SK-N-SH treated with all-trans-retinoic acid at 6 μM for 48 hours (cell line): ENCODE measurements around the gene BTC.

Source experiments
- ARNTL ChIP-seq: fragments of 450-650 bp; formaldehyde crosslinking; IDR thresholded peaks from 2 replicates; pipeline ENCODE4 v1.5.0; 2020; ENCODE audit warnings: low read depth, mild to moderate bottlenecking, moderate library complexity, borderline replicate concordance
- CSDC2 ChIP-seq: fragments of 250-450 bp; sonication (Bioruptor Pico); IDR thresholded peaks from 2 replicates; pipeline ENCODE4 v1.5.0; 2020; ENCODE audit warnings: mild to moderate bottlenecking, moderate library complexity
- CSRNP3 ChIP-seq: fragments of 250-450 bp; sonication (Bioruptor Pico); IDR thresholded peaks from 2 replicates; pipeline ENCODE4 v1.5.1; 2021; ENCODE audit warnings: mild to moderate bottlenecking, moderate library complexity
- ESRRG ChIP-seq: fragments of 250-450 bp; sonication (Bioruptor Pico); IDR thresholded peaks from 2 replicates; pipeline ENCODE4 v1.6.1; 2021; ENCODE audit warnings: mild to moderate bottlenecking
- GLIS3 ChIP-seq: fragments of 250-450 bp; sonication (Bioruptor Pico); IDR thresholded peaks from 2 replicates; pipeline ENCODE4 v1.5.0; 2020; ENCODE audit warnings: mild to moderate bottlenecking, moderate library complexity
- ISL1 ChIP-seq: fragments of 250-450 bp; sonication (Bioruptor Pico); IDR thresholded peaks from 2 replicates; pipeline ENCODE4 v2.1.2; 2022; ENCODE audit warnings: mild to moderate bottlenecking, moderate library complexity
- OSR1 ChIP-seq: fragments of 250-450 bp; sonication (Bioruptor Pico); IDR thresholded peaks from 2 replicates; pipeline ENCODE4 v1.8.0; 2022; ENCODE audit warnings: moderate library complexity, mild to moderate bottlenecking, inconsistent platforms
- PATZ1 ChIP-seq: fragments of 250-450 bp; sonication (Bioruptor Pico); IDR thresholded peaks from 2 replicates; pipeline ENCODE4 v1.8.0; 2020; ENCODE audit warnings: mild to moderate bottlenecking, moderate library complexity, borderline replicate concordance
- PPARA ChIP-seq: fragments of 250-450 bp; sonication (Bioruptor Pico); IDR thresholded peaks from 2 replicates; pipeline ENCODE4 v1.5.0; 2020; ENCODE audit warnings: mild to moderate bottlenecking, borderline replicate concordance
- RARB ChIP-seq: fragments of 250-450 bp; sonication (Bioruptor Pico); IDR thresholded peaks from 2 replicates; pipeline ENCODE4 v1.8.0; 2021; ENCODE audit warnings: mild to moderate bottlenecking, moderate library complexity
- ZFP30 ChIP-seq: fragments of 450-650 bp; formaldehyde crosslinking; IDR thresholded peaks from 2 replicates; pipeline ENCODE4 v1.5.0; 2022; ENCODE audit warnings: mild to moderate bottlenecking, moderate library complexity
- ZNF8 ChIP-seq: fragments of 450-650 bp; formaldehyde crosslinking; IDR thresholded peaks from 2 replicates; pipeline ENCODE4 v1.5.0; 2020; ENCODE audit warnings: mild to moderate bottlenecking, moderate library complexity
- TF ChIP-seq, protein P1 (sequence below): fragments of 250-450 bp; sonication (Bioruptor Pico); IDR thresholded peaks from 2 replicates; pipeline ENCODE4 v1.5.1; 2020; ENCODE audit warnings: low read depth, mild to moderate bottlenecking, moderate library complexity
- TF ChIP-seq, protein P2 (sequence below): fragments of 250-450 bp; sonication (Bioruptor Pico); IDR thresholded peaks from 2 replicates; pipeline ENCODE4 v1.5.0; 2020; ENCODE audit warnings: mild to moderate bottlenecking, moderate library complexity

- TF ChIP-seq CSRNP3 (CRISPR knock-in tag) (no peak), ARNTL (CRISPR knock-in tag) (no peak), OSR1 (CRISPR knock-in tag) (no peak), CSDC2 (CRISPR knock-in tag) (no peak), ZFP30 (CRISPR knock-in tag) (no peak), RARB (CRISPR knock-in tag) (no peak), PPARA (CRISPR knock-in tag) (no peak), ZNF8 (CRISPR knock-in tag) (no peak), ESRRG (CRISPR knock-in tag) (no peak), PATZ1 (no peak), ISL1 (CRISPR knock-in tag) (no peak), GLIS3 (CRISPR knock-in tag) (no peak)
- TF ChIP-seq, protein P1, sequence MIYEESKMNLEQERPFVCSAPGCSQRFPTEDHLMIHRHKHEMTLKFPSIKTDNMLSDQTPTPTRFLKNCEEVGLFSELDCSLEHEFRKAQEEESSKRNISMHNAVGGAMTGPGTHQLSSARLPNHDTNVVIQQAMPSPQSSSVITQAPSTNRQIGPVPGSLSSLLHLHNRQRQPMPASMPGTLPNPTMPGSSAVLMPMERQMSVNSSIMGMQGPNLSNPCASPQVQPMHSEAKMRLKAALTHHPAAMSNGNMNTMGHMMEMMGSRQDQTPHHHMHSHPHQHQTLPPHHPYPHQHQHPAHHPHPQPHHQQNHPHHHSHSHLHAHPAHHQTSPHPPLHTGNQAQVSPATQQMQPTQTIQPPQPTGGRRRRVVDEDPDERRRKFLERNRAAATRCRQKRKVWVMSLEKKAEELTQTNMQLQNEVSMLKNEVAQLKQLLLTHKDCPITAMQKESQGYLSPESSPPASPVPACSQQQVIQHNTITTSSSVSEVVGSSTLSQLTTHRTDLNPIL = no peak
- TF ChIP-seq, protein P2, sequence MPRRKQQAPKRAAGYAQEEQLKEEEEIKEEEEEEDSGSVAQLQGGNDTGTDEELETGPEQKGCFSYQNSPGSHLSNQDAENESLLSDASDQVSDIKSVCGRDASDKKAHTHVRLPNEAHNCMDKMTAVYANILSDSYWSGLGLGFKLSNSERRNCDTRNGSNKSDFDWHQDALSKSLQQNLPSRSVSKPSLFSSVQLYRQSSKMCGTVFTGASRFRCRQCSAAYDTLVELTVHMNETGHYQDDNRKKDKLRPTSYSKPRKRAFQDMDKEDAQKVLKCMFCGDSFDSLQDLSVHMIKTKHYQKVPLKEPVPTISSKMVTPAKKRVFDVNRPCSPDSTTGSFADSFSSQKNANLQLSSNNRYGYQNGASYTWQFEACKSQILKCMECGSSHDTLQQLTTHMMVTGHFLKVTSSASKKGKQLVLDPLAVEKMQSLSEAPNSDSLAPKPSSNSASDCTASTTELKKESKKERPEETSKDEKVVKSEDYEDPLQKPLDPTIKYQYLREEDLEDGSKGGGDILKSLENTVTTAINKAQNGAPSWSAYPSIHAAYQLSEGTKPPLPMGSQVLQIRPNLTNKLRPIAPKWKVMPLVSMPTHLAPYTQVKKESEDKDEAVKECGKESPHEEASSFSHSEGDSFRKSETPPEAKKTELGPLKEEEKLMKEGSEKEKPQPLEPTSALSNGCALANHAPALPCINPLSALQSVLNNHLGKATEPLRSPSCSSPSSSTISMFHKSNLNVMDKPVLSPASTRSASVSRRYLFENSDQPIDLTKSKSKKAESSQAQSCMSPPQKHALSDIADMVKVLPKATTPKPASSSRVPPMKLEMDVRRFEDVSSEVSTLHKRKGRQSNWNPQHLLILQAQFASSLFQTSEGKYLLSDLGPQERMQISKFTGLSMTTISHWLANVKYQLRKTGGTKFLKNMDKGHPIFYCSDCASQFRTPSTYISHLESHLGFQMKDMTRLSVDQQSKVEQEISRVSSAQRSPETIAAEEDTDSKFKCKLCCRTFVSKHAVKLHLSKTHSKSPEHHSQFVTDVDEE (CRISPR knock-in tag) = no peak
Measured at GRCh38 chr4:74794382-74795010, at the start of gene BTC.
